ENCODE results near the gene ZNF365. TPM values are rescaled to one million over a fixed set of nuclear protein-coding genes. Genes with fewer than 3 reads are reported as not detected.
"Not testable (repeated sequence)": the region's sequence is repeated elsewhere in the genome, so short reads cannot be mapped to it uniquely, and the experiment has no call there.

Gene ZNF365
- total RNA-seq, 1 experiment from 2014 or later = 2.9 TPM

DNA sequence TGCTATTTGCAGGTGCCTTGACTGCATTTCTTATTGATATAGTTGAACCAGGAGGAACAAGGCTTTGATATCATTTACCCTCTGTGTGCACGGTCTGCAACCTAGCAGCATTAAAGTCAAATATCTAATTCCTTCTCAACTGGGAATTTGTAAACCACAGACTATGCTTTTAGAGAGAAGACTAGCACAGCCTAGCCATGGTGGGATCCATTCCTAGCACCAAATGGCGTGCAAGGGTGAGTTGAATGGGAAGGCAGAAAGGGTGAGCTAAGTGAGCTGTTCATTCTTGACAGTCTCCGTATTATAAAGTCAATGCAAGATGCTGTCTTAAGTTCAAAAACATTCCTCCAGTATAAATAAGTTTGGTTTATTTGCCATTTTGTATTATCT is 2.9 kb downstream of the ZNF365 start:
- DNase-seq (ENCODE audit: low read depth) = no peak

GRCh38 chr10:62377966-62378365 is 3.8 kb downstream of the ZNF365 start:
- no peak for DNase-seq (ENCODE audit: low read depth)

- not testable (repeated sequence) for DNase-seq (ENCODE audit: low read depth)
Observed at GRCh38 chr10:62378877-62379276, 4.7 kb downstream of the ZNF365 start.

- no peak for DNase-seq (ENCODE audit: low read depth)
Observed at GRCh38 chr10:62379394-62379793, 5.2 kb downstream of the ZNF365 start.

- peak; percentile 86 for DNase-seq (ENCODE audit: low read depth)
Observed at GRCh38 chr10:62380016-62380415, 5.8 kb downstream of the ZNF365 start.

GRCh38 chr10:62381385-62382102 is 7.4 kb downstream of the ZNF365 start:
- peak; percentile 45 for DNase-seq (ENCODE audit: low read depth)

GRCh38 chr10:62382831-62383230 is 8.7 kb downstream of the ZNF365 start:
- DNase-seq (ENCODE audit: low read depth) = no peak

- peak; percentile 98 for DNase-seq (ENCODE audit: low read depth)
Observed at GRCh38 chr10:62384057-62384446, 9.9 kb downstream of the ZNF365 start.

- peak; percentile 72 for DNase-seq (ENCODE audit: low read depth)
Observed at GRCh38 chr10:62384447-62385081, 10.4 kb downstream of the ZNF365 start.

GRCh38 chr10:62386356-62387320 is 12.5 kb downstream of the ZNF365 start:
- DNase-seq (ENCODE audit: low read depth) = peak; percentile 18

GRCh38 chr10:62388328-62388727 is 14.2 kb downstream of the ZNF365 start:
- DNase-seq (ENCODE audit: low read depth) = peak; percentile 32

- DNase-seq (ENCODE audit: low read depth) = no peak
Observed at GRCh38 chr10:62390497-62391176, 16.5 kb downstream of the ZNF365 start.

- DNase-seq (ENCODE audit: low read depth) = no peak
Observed at GRCh38 chr10:62393237-62393636, 19.1 kb downstream of the ZNF365 start.

DNA sequence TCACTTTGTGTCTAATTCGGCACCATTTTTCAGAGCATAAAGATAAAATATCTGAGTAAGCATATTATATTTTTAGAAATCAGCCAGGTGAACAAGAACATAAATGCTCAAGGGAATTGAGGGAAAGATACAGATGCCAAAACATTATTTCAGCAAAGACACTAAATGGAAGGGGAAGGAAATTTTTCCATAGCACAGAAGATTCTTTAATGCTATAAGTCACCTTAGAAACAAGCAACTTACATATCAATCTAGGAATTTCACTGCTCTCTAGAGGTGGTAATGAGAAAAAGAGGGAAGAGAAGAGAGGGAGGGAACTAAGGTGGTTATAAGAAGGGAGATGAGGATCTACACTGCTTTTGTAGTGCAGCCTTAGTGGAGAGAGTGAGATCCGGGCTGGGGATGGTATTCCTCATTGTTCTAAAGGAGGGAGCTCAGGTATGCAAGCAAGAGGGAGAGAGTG is 20.4 kb downstream of the ZNF365 start:
- no peak for DNase-seq (ENCODE audit: low read depth)

- no peak for DNase-seq (ENCODE audit: low read depth)
Observed at GRCh38 chr10:62395892-62396291, 21.7 kb downstream of the ZNF365 start.

DNA sequence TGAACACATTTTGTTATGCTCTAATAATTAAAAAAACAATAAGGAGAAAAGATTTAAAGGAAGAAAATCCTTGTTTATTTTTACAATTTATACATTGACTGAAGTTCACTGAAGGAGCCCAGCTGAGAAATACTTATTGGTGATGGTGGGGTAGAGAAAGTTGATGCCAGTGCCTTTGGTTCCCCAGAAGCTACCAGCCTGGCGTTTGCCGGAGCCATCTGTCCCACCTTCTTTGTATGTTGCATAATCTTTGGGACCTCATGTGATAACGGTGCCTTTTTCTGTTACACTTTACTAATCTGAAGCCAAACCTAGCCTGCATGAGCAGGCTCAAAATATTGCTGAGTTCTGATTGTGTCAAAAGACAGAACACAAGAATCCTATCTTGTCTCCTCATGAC is 22.7 kb downstream of the ZNF365 start:
- DNase-seq (ENCODE audit: low read depth) = no peak

- DNase-seq (ENCODE audit: low read depth) = peak; percentile 27
Observed at GRCh38 chr10:62399211-62399610, 25.0 kb downstream of the ZNF365 start.

GRCh38 chr10:62402508-62402907 is 28.3 kb downstream of the ZNF365 start:
- DNase-seq (ENCODE audit: low read depth) = no peak

DNA sequence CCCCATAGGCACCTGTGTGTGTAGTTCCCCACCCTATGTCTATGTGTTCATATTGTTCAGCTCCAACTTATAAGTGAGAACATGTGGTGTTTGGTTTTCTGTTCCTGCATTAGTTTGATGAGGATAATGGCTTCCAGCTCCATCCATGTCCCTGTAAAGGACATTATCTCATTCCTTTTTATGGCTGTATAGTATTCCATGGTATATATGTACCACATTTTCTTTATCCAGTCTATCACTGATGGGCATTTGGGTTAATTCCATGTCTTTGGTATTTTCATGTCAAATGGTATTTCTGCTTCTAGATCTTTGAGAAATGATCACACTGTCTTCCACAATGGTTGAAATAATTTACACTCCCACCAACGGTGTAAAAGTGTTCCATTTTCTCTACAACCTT is 36.4 kb downstream of the ZNF365 start:
- DNase-seq (ENCODE audit: low read depth) = not testable (repeated sequence)

DNA sequence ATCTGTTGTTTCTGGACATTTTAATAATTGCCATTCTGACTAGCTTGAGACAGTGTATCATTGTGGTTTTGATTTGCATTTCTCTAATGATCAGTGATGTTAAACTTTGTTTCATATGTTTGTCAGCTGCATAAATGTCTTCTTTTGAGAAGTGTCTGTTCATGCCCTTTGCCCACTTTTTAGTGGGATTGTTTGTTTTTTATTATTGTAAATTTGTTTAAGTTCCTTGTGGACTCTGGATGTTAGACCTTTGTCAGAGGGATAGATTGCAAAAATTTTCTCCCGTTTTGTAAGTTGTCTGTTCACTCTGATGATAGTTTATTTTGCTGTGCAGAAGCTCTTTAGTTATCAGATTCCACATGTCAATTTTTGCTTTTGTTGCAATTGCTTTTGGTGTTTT is 36.8 kb downstream of the ZNF365 start:
- not testable (repeated sequence) for DNase-seq (ENCODE audit: low read depth)

- no peak for DNase-seq (ENCODE audit: low read depth)
Observed at GRCh38 chr10:62413048-62413447, 38.9 kb downstream of the ZNF365 start.

- no peak for DNase-seq (ENCODE audit: low read depth)
Observed at GRCh38 chr10:62413652-62414051, 39.5 kb downstream of the ZNF365 start.

Measured in M059J (cell line).